ENCODE results near the gene PTPRU. TPM values are rescaled to one million over a fixed set of nuclear protein-coding genes. Genes with fewer than 3 reads are reported as not detected.

Gene PTPRU
- total RNA-seq, 1 experiment from 2014 or later, result 25.7 TPM

DNA sequence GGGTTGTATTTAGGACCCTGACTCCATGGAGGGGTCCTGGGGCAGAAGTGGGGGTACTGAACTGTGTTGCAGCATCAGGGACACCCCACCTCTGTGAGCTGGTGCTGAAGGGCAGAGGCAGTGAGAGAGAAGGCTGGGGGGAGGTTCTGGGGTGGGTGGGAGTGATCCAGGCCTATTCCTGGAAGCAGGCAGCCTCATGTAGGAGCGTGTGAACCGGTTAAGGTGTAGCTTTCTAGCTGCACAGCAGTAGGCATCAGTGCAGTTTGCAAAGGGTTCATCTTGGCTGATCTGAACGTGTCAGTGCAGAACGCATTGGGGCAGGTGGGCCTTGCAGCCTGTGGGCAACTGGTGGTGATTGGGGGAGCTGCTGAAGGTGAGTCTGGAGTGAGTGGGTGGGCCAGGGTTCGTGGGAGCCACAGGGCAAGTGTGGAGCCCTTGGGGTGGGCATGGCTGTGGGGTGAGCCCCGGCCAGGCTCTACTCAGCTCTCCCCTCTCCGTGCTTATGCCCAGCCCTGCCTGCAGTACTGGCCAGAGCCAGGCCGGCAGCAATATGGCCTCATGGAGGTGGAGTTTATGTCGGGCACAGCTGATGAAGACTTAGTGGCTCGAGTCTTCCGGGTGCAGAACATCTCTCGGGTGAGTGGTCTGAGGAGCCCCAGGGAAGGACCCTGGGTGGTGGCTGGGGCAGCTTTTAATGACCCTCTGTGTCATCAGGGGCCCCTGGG, 86.7 kb downstream of the PTPRU start:
- H4K20me1 ChIP-seq (ENCODE audit: low read length), result no peaks in the 10 kb centered on the region
- no peak overlapping the region for H3K9ac ChIP-seq (ENCODE audit: low read length)
- H3F3A ChIP-seq (ENCODE audit: low read length, unreplicated experiment), result no peaks in the 10 kb centered on the region
- H3K4me2 ChIP-seq (ENCODE audit: low read length), result no peak overlapping the region
- no peak overlapping the region for H3K4me3 ChIP-seq (ENCODE audit: low read length)
- CTCF ChIA-PET, result no interaction called here
- no peaks in the 10 kb centered on the region for H3K36me3 ChIP-seq (ENCODE audit: low read depth, low read length)
- POLR2A ChIA-PET (ENCODE audit: unreplicated experiment), result no interaction called here
- intact Hi-C loops (cut with micrococcal nuclease), result no loop called here
- H3K9me3 ChIP-seq (ENCODE audit: low read length), result no peaks in the 10 kb centered on the region
- no peaks in the 10 kb centered on the region for H3K27me3 ChIP-seq (ENCODE audit: low read length)
- no peaks in the 10 kb centered on the region for H3K79me2 ChIP-seq (ENCODE audit: low read length)
- no peaks in the 10 kb centered on the region for H3K4me1 ChIP-seq (ENCODE audit: insufficient read depth, low read length)
- H3K9me2 ChIP-seq (replicated peaks; ENCODE audit: low read length), result no peaks in the 10 kb centered on the region
- no TSS peak for BruUV-seq (replicated peaks)
- DNase-seq, result no peak
- no peak overlapping the region for H3K27ac ChIP-seq (ENCODE audit: low read length)
- ATAC-seq, result no peak
- H2AFZ ChIP-seq (ENCODE audit: low read length), result no peak overlapping the region
- TF ChIP-seq CTCF (conservative IDR thresholded peaks at IDR 0.05; ENCODE audit: low read depth, low read length) (no peak), EZH2phosphoT487 (IDR thresholded peaks at IDR 0.05; ENCODE audit: borderline replicate concordance, low read length) (no peak), EZH2 (IDR thresholded peaks at IDR 0.05; ENCODE audit: low read length, unreplicated experiment) (no peak)

DNA sequence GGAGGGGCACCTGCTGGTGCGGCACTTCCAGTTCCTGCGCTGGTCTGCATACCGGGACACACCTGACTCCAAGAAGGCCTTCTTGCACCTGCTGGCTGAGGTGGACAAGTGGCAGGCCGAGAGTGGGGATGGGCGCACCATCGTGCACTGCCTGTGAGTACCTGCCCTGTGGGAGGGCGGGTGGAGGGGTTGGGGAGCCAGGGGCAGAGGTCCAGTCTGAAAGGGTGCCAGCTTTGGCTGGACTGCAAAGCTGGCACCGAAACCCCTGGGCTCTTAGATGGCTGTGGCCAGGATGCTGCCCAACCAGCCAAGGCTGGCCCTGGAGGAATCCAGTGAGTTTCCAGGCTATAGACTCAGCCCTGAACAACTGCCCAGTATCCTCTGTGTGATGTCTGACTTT, 87.3 kb downstream of the PTPRU start:
- no peaks in the 10 kb centered on the region for H3K27me3 ChIP-seq (ENCODE audit: low read length)
- H3K4me3 ChIP-seq (ENCODE audit: low read length), result no peak overlapping the region
- CTCF ChIA-PET, result no interaction called here
- H3F3A ChIP-seq (ENCODE audit: low read length, unreplicated experiment), result no peaks in the 10 kb centered on the region
- DNase-seq (no peak), ATAC-seq (no peak)
- no peaks in the 10 kb centered on the region for H3K79me2 ChIP-seq (ENCODE audit: low read length)
- no peaks in the 10 kb centered on the region for H3K9me2 ChIP-seq (replicated peaks; ENCODE audit: low read length)
- intact Hi-C loops (cut with micrococcal nuclease), result no loop called here
- H3K9ac ChIP-seq (ENCODE audit: low read length), result no peak overlapping the region
- no peak overlapping the region for H3K4me2 ChIP-seq (ENCODE audit: low read length)
- no peaks in the 10 kb centered on the region for H3K9me3 ChIP-seq (ENCODE audit: low read length)
- H3K27ac ChIP-seq (ENCODE audit: low read length), result no peak overlapping the region
- POLR2A ChIA-PET (ENCODE audit: unreplicated experiment), result no interaction called here
- no TSS peak for BruUV-seq (replicated peaks)
- H2AFZ ChIP-seq (ENCODE audit: low read length), result no peak overlapping the region
- no peaks in the 10 kb centered on the region for H4K20me1 ChIP-seq (ENCODE audit: low read length)
- no peaks in the 10 kb centered on the region for H3K4me1 ChIP-seq (ENCODE audit: insufficient read depth, low read length)
- H3K36me3 ChIP-seq (ENCODE audit: low read depth, low read length), result no peaks in the 10 kb centered on the region
- no peak for TF ChIP-seq CTCF (conservative IDR thresholded peaks at IDR 0.05; ENCODE audit: low read depth, low read length)
- TF ChIP-seq EZH2phosphoT487 (IDR thresholded peaks at IDR 0.05; ENCODE audit: borderline replicate concordance, low read length), result no peak
- TF ChIP-seq EZH2 (IDR thresholded peaks at IDR 0.05; ENCODE audit: low read length, unreplicated experiment), result no peak

DNA sequence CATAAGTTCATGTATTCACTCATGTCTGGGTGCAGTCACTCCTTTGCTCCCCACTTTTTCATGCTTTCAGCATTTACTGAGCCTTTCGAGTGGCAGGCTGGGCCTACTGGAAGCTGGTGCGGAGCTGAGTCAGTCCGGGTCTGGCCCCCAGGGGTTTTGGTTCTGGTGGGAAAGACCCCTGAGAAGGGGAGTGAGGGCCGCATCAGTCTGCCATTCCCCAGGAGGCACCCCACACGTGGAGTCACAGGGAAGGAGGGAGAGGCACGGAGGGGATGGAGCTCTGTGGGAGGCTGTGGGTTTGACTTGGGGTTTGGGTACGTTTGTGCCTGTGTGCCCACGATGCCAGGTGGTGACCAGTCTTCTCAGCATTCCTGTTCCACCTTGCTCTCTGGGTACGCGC, 87.9 kb downstream of the PTPRU start:
- no peak overlapping the region for H3K4me3 ChIP-seq (ENCODE audit: low read length)
- no peak overlapping the region for H3K9ac ChIP-seq (ENCODE audit: low read length)
- H4K20me1 ChIP-seq (ENCODE audit: low read length), result no peaks in the 10 kb centered on the region
- no peaks in the 10 kb centered on the region for H3K4me1 ChIP-seq (ENCODE audit: insufficient read depth, low read length)
- H3K9me3 ChIP-seq (ENCODE audit: low read length), result no peaks in the 10 kb centered on the region
- no peaks in the 10 kb centered on the region for H3F3A ChIP-seq (ENCODE audit: low read length, unreplicated experiment)
- no peak overlapping the region for H3K27ac ChIP-seq (ENCODE audit: low read length)
- ATAC-seq (no peak), DNase-seq (no peak)
- intact Hi-C loops (cut with micrococcal nuclease), result no loop called here
- H2AFZ ChIP-seq (ENCODE audit: low read length), result no peak overlapping the region
- no peak overlapping the region for H3K4me2 ChIP-seq (ENCODE audit: low read length)
- ChIA-PET CTCF (no interaction called here), POLR2A (ENCODE audit: unreplicated experiment) (no interaction called here)
- BruUV-seq (replicated peaks), result no TSS peak
- no peaks in the 10 kb centered on the region for H3K9me2 ChIP-seq (replicated peaks; ENCODE audit: low read length)
- no peak for TF ChIP-seq CTCF (conservative IDR thresholded peaks at IDR 0.05; ENCODE audit: low read depth, low read length)
- no peak for TF ChIP-seq EZH2phosphoT487 (IDR thresholded peaks at IDR 0.05; ENCODE audit: borderline replicate concordance, low read length)
- TF ChIP-seq EZH2 (IDR thresholded peaks at IDR 0.05; ENCODE audit: low read length, unreplicated experiment), result no peak
- H3K27me3 ChIP-seq (ENCODE audit: low read length), result no peaks in the 10 kb centered on the region
- no peaks in the 10 kb centered on the region for H3K79me2 ChIP-seq (ENCODE audit: low read length)
- no peaks in the 10 kb centered on the region for H3K36me3 ChIP-seq (ENCODE audit: low read depth, low read length)
